Adrenal gland (tissue), 12 donors: ENCODE measurements around the gene BAHCC1. TPM values are rescaled to one million over a fixed set of nuclear protein-coding genes. Genes with fewer than 3 reads are reported as not detected.
A peak's percentile ranks its signal among the peaks of the same experiment; 100 is the strongest.

Source experiments
- DNase-seq, 7 donors: peaks; one replicate each; pipeline ENCODE4 v3.0.0-alpha.2; 2019 to 2020
- H3K27ac ChIP-seq, 5 donors: fragments of 200-600 bp; sonication (generic) in 4 of 5; 1 replicate in 3 of 5; 2 replicates in 2 of 5; pipeline versions ENCODE4 v1.5.1 to v1.8.0; 2016 to 2020; ENCODE audit warnings: mild to moderate bottlenecking in 1 of 5
- H3K27me3 ChIP-seq: fragments of 200-600 bp; 2 replicates; pipeline ENCODE4 v1.8.0; 2021
- H3K36me3 ChIP-seq, 2 donors: fragments of 200-600 bp; replicated peaks in 1 of 2; 1 replicate in 1 of 2; 2 replicates in 1 of 2; pipeline versions ENCODE4 v1.5.1 to v1.8.0; 2018 to 2022
- H3K4me1 ChIP-seq, 2 donors: fragments of 200-600 bp; replicated peaks in 1 of 2; 1 replicate in 1 of 2; 2 replicates in 1 of 2; pipeline versions ENCODE4 v1.5.1 to v1.8.0; 2018 to 2021
- H3K4me3 ChIP-seq, 4 donors: fragments of 200-600 bp; sonication (generic) in 3 of 4; one replicate each; pipeline ENCODE4 v1.5.1; 2016 to 2018
- H3K9me3 ChIP-seq, 3 donors: fragments of 200-600 bp; sonication (generic) in 1 of 3; replicated peaks in 1 of 3; 1 replicate in 2 of 3; 2 replicates in 1 of 3; pipeline versions ENCODE4 v1.5.1 to v1.8.0; 2016 to 2021
- CTCF ChIP-seq, 6 experiments: fragments of 450-650 bp in 4 of 6; fragments of 200-600 bp in 2 of 6; sonication (generic) in 1 of 6; IDR thresholded peaks; 1 replicate in 5 of 6; 2 replicates in 1 of 6; pipeline versions ENCODE4 v1.5.1 to v1.8.0; 2016 to 2021; ENCODE audit warnings: antibody characterized with exemption in 6 of 6, mild to moderate bottlenecking in 2 of 6, moderate library complexity in 1 of 6
- POLR2A ChIP-seq, 2 donors: fragments of 450-650 bp; IDR thresholded peaks; one replicate each; pipeline ENCODE4 v1.6.1; 2017; ENCODE audit warnings: antibody characterized with exemption in 2 of 2, mild to moderate bottlenecking in 2 of 2, moderate library complexity in 1 of 2
- WGBS, 4 donors: extraction: QIAGEN DNeasy Blood & Tissue Kit in 2 of 4; methylation state at CpG; one replicate each; pipeline versions ENCODE4 v1.1.5 to v1.1.7; 2013 to 2017; 5-methylcytosine and 5-hydroxymethylcytosine counted together
- intact Hi-C, 2 donors: fragments of 100-400 bp; cut with DNase I; formaldehyde crosslinking; loops; one replicate each; pipeline versions ENCODE4 v1.14.1 to v1.15.0; 2022 to 2023
- polyA plus RNA-seq, 3 donors: library from polyadenylated mRNA; stranded (reverse); fragments of 200-250 nt in 2 of 3; fragments of 350-450 nt in 1 of 3; fragmentation: Illumina TruSeq in 1 of 3; extraction: RNeasy Lipid Tissue Mini Kit (QIAGEN cat#74804) in 1 of 3; gene quantifications; one replicate each; pipeline ENCODE4 v1.2.3, GENCODE V29; 2013 to 2014
- total RNA-seq, 9 donors: library from RNA; depleted of rRNA in 4 of 9; stranded (reverse); fragments of >200 nt in 4 of 9; fragments of 120-200 nt in 1 of 9; fragmentation: NEBNext Ultra II Directional in 1 of 9; extraction: Animal tissue kit (Norgen Biotek cat#: 25700) in 1 of 9; gene quantifications; one replicate each; pipeline versions ENCODE4 v1.1.0 to v1.2.4, GENCODE V29; 2013 to 2023
- donor health status: healthy with polysubstance abuse.
- donor health status: Bipolar disorder and iron deficiency.
- donor health status: DM: yes; HTN: yes; CAD: no.
- donor health status: DM: no; HTN: no; CAD: no.
- donor health status: DM: no; HTN: no; CAD: no.
- donor health status: DM: yes; HTN: yes; CAD: no.

BAHCC1 gene
- total and polyA plus RNA-seq, 12 donors: 1.7 to 68.0 (median 18.4) TPM

DNA sequence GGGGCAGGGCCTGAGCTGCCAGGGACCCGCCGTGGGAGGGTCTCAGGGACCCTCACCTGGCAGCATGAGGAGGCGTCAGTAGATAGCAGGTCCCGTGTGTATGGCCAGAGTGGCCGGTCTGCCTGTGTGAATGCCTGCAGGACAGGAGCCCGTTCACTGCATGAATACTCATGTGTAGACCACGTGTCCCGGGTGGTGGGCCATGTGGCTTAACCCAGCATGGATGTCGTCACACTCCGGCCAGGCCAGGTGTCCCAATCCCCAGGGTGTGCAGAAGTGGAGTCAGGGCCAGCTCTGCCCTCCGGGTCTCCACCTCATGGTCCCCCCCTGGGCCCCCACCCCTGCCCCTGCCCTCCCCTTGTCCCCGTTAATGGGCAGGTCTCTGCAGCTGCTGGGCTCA is 53.7 kb downstream of the BAHCC1 start:
- TF ChIP-seq CTCF (IDR thresholded peaks at IDR 0.05) (no peak), POLR2A (IDR thresholded peaks at IDR 0.05) (no peak)
- 78 to 89% (median 87%) methylated on average over 3 to 12 of the region's 12 CpGs for WGBS, 4 donors
- Histone ChIP-seq H3K27me3 (no peaks in the 10 kb centered on the region), H3K36me3 (no peaks in the 10 kb centered on the region), H3K4me3 (no peak overlapping the region), H3K27ac (no peak overlapping the region), H3K9me3 (no peaks in the 10 kb centered on the region), H3K4me1 (no peaks in the 10 kb centered on the region)
- DNase-seq: peak in 1 of 7 donors; percentile 74
- intact Hi-C loops: no loop called here

- WGBS, 4 donors: 76 to 90% (median 78%) methylated on average over 3 to 8 of the region's 8 CpGs
- intact Hi-C loops: no loop called here
- no peak overlapping the region for H3K27ac ChIP-seq
- H3K36me3 ChIP-seq: no peaks in the 10 kb centered on the region
- H3K4me1 ChIP-seq: no peaks in the 10 kb centered on the region
- H3K9me3 ChIP-seq: no peaks in the 10 kb centered on the region
- TF ChIP-seq POLR2A (IDR thresholded peaks at IDR 0.05) (no peak), CTCF (IDR thresholded peaks at IDR 0.05) (no peak)
- no peak for DNase-seq
- no peaks in the 10 kb centered on the region for H3K27me3 ChIP-seq
- no peak overlapping the region for H3K4me3 ChIP-seq
Measured at GRCh38 chr17:81449351-81449750, 54.1 kb downstream of the BAHCC1 start.

DNA sequence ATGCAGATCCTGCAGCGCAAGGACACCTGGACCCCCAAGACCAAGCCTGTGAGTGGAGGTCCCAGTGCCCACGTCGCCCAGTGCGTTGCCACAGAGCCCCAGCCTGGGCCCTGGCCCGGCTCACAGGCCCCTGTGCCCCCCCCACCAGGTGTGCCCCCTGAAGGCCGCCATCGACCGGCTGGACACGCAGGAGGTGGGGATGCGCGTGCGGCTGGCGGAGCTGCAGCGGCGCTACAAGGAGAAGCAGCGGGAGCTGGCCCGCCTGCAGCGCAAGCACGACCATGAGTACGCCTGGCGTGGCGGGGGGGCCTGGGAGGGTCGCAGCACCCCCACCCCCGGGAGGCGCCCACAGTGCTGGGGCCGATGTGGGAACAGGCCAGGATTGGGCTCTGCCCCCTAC is 56.6 kb downstream of the BAHCC1 start:
- Histone ChIP-seq H3K36me3 (no peaks in the 10 kb centered on the region), H3K9me3 (no peaks in the 10 kb centered on the region), H3K4me3 (no peak overlapping the region), H3K27ac (no peak overlapping the region), H3K4me1 (peaks cover 12 to 16% of the 10 kb centered on the region in 2 donors), H3K27me3 (no peaks in the 10 kb centered on the region)
- TF ChIP-seq CTCF (IDR thresholded peaks at IDR 0.05) (no peak), POLR2A (IDR thresholded peaks at IDR 0.05) (no peak)
- WGBS, 4 donors: 88 to 94% (median 90%) methylated on average over 23 to 26 of the region's 26 CpGs; no CpG with 5 or more reads in 1 of the 4 donors
- intact Hi-C loops: no loop called here
- DNase-seq: no peak

DNA sequence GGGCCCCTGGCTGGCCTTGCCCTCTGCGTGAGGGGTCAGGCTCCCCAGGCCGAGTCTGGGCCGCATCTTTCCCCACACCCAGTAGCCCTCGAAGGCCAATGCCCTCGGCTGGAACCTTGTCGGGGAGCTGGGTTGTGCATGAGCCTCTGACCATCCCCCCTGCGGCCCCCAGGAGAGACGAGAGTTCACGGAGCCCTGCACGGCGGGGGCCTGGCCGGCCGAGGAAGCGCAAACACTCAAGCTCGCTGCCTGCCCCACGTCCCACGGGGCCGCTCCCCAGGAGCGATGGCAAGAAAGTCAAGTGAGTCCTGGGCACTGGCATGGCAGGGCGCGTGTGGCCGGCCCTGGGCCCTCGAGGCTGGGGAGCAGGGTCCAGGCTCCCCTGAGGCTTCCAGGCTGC is 57.3 kb downstream of the BAHCC1 start:
- H3K27ac ChIP-seq: no peak overlapping the region
- TF ChIP-seq CTCF (IDR thresholded peaks at IDR 0.05) (no peak), POLR2A (IDR thresholded peaks at IDR 0.05) (no peak)
- no peaks in the 10 kb centered on the region for H3K9me3 ChIP-seq
- H3K36me3 ChIP-seq: no peaks in the 10 kb centered on the region
- intact Hi-C loops: no loop called here
- H3K4me1 ChIP-seq: peaks cover 16 to 20% of the 10 kb centered on the region in 2 donors
- H3K4me3 ChIP-seq: no peak overlapping the region
- 85 to 92% (median 90%) methylated on average over 10 to 23 of the region's 23 CpGs for WGBS, 4 donors
- no peaks in the 10 kb centered on the region for H3K27me3 ChIP-seq
- no peak for DNase-seq
